ENCODE measurements around the gene IL24.

The IL24 gene

DNA sequence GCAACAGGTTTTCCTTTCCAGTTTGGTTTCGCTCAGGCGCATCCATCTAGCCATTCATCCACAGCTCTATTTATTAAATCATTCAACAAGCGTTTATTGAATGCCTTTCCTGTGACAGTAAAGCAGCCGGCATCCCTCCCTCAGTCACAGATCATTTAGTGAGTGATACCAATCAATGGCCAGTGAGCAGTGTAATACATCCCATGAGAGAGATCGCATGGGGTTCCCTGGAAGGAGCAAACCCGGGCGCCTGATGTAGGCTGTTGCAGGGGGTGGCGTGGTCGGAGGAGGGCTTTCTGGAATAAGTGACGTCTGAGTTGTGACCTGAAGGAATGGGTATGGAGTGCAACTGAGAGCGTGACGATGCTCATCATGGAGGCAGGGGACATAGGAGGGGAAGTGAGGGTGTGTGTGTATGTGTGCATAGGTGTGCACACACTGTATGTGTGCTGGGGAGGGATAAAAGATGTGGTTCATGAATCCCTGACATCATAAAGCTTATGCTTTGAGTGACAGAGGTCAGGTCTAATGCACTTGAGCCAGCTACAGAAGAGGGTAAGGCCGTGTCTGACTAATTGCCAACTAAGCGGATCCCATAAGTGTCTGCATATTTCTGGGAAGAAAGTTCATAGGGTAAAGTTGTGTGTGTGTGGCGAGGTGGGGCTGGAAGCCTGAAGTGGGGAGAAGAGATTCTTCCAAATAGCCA lies 17.9 kb downstream of the IL24 start:
- TF ChIP-seq NFIC (IDR thresholded peaks at IDR 0.05): no peak
- TF ChIP-seq REST (IDR thresholded peaks at IDR 0.05; ENCODE audit: low read depth): no peak
- no peak for TF ChIP-seq TCF12 (IDR thresholded peaks at IDR 0.05; ENCODE audit: low read depth)

DNA sequence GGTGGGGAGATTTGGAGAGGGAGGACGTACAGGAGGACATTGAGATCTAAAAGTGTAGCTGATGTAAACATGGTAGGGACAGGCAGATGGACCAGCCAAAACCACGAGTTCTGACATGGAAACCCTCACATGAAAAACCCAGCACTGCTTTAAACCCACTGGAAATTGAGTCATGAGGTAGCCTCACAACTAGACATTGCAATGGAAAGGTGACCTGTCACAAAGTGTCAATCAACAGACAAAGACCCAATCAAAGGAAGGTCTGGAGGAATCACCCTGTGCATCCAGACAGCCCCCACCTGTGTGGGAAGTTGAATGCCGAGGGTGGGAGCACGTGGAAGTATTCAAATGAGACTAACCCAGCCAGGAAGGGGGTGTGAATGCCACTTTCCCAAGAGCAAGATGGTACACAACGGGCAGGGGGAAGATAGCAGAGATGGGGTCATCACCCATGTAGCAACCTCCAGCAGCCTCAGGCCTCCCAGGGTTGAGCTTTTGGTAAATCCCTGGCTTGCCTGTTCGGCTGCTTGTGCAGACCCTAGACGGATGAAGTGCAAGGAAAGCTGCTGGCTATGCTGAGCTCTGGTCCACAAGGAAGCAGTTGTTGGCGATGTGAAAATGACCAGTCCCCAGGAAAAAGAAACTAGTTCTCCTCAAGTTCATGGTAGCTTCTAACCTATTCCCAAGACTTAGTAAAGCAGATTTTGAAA lies 18.9 kb downstream of the IL24 start:
- TF ChIP-seq YY1 (IDR thresholded peaks at IDR 0.05; ENCODE audit: low read depth) (no peak), FOXM1 (IDR thresholded peaks at IDR 0.05; ENCODE audit: borderline replicate concordance, low read depth) (no peak), RAD21 (IDR thresholded peaks at IDR 0.05; ENCODE audit: low read depth) (no peak), TEAD4 (IDR thresholded peaks at IDR 0.05) (no peak), USF1 (IDR thresholded peaks at IDR 0.05) (no peak), NFIC (IDR thresholded peaks at IDR 0.05) (no peak), EP300 (IDR thresholded peaks at IDR 0.05; ENCODE audit: borderline replicate concordance) (no peak), TCF12 (IDR thresholded peaks at IDR 0.05; ENCODE audit: low read depth) (no peak), TAF1 (IDR thresholded peaks at IDR 0.05; ENCODE audit: low read depth) (no peak)
- TF ChIP-seq, protein P1, sequence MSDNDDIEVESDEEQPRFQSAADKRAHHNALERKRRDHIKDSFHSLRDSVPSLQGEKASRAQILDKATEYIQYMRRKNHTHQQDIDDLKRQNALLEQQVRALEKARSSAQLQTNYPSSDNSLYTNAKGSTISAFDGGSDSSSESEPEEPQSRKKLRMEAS (IDR thresholded peaks at IDR 0.05): no peak

GRCh38 chr1:206918076-206918475 lies 20.8 kb downstream of the IL24 start:
- TF ChIP-seq EGR1 (IDR thresholded peaks at IDR 0.05) (no peak), TCF12 (IDR thresholded peaks at IDR 0.05; ENCODE audit: low read depth) (no peak), TEAD4 (IDR thresholded peaks at IDR 0.05) (no peak), FOXM1 (IDR thresholded peaks at IDR 0.05; ENCODE audit: borderline replicate concordance, low read depth) (no peak), CEBPB (IDR thresholded peaks at IDR 0.05) (no peak), NFIC (IDR thresholded peaks at IDR 0.05) (no peak), CREB1 (IDR thresholded peaks at IDR 0.05; ENCODE audit: low read depth) (no peak), RAD21 (IDR thresholded peaks at IDR 0.05; ENCODE audit: low read depth) (no peak), EP300 (IDR thresholded peaks at IDR 0.05; ENCODE audit: borderline replicate concordance) (no peak), USF1 (IDR thresholded peaks at IDR 0.05) (no peak), YY1 (IDR thresholded peaks at IDR 0.05; ENCODE audit: low read depth) (no peak), TAF1 (IDR thresholded peaks at IDR 0.05; ENCODE audit: low read depth) (no peak), ZBTB7A (IDR thresholded peaks at IDR 0.05; ENCODE audit: low read depth) (no peak), REST (IDR thresholded peaks at IDR 0.05; ENCODE audit: low read depth) (no peak)
- TF ChIP-seq, protein P1 (IDR thresholded peaks at IDR 0.05): no peak

GRCh38 chr1:206921772-206922265 lies 24.6 kb downstream of the IL24 start, which contains the start of gene FCMR:
Gene FCMR (minus strand): TSS chr1:206921941. CDS start chr1:206921854, 87 bp downstream.
- TF ChIP-seq, protein P1 (IDR thresholded peaks at IDR 0.05): no peak

- TF ChIP-seq REST (IDR thresholded peaks at IDR 0.05; ENCODE audit: low read depth) (no peak), USF1 (IDR thresholded peaks at IDR 0.05) (no peak), CEBPB (IDR thresholded peaks at IDR 0.05) (no peak), EP300 (IDR thresholded peaks at IDR 0.05; ENCODE audit: borderline replicate concordance) (no peak), NFIC (IDR thresholded peaks at IDR 0.05) (no peak), TEAD4 (IDR thresholded peaks at IDR 0.05) (no peak), FOXM1 (IDR thresholded peaks at IDR 0.05; ENCODE audit: borderline replicate concordance, low read depth) (no peak), TCF12 (IDR thresholded peaks at IDR 0.05; ENCODE audit: low read depth) (no peak), ZBTB7A (IDR thresholded peaks at IDR 0.05; ENCODE audit: low read depth) (no peak), YY1 (IDR thresholded peaks at IDR 0.05; ENCODE audit: low read depth) (no peak), EGR1 (IDR thresholded peaks at IDR 0.05) (no peak), CREB1 (IDR thresholded peaks at IDR 0.05; ENCODE audit: low read depth) (no peak), RAD21 (IDR thresholded peaks at IDR 0.05; ENCODE audit: low read depth) (no peak), TAF1 (IDR thresholded peaks at IDR 0.05; ENCODE audit: low read depth) (no peak)
- TF ChIP-seq, protein P1 (IDR thresholded peaks at IDR 0.05): no peak
These were observed 25.3 kb downstream of the IL24 start for GRCh38 chr1:206922524-206922923.

Data from Ishikawa (cell line).